T-helper 2 cell treated with Interferon-gamma antibody and Interleukin-4, amounts not matched to agents 5 μg/mL and 100 μg/mL, for 36 hours (primary cell): Measurements from ENCODE around the gene TRDMT1.

Experiments used
- DNase-seq: peaks from one replicate; pipeline ENCODE4 v3.0.0; 2021; ENCODE audit warnings: low spot score
- H3K27ac Mint-ChIP-seq: one replicate; pipeline ENCODE4 v1.8.0; 2021; ENCODE audit warnings: mild to moderate bottlenecking, mixed read lengths
- H3K27me3 Mint-ChIP-seq: one replicate; pipeline ENCODE4 v1.8.0; 2021; ENCODE audit warnings: low read depth, mixed read lengths
- H3K36me3 Mint-ChIP-seq: one replicate; pipeline ENCODE4 v1.8.0; 2021; ENCODE audit warnings: low read depth, mixed read lengths
- H3K4me1 Mint-ChIP-seq: one replicate; pipeline ENCODE4 v1.8.0; 2021; ENCODE audit warnings: low read depth, mixed read lengths
- H3K4me3 Mint-ChIP-seq: one replicate; pipeline ENCODE4 v1.8.0; 2022; ENCODE audit warnings: mild to moderate bottlenecking, moderate library complexity, mixed read lengths
- H3K9me3 Mint-ChIP-seq: one replicate; pipeline ENCODE4 v1.8.0; 2021; ENCODE audit warnings: mixed read lengths

The TRDMT1 gene

GRCh38 chr10:17210361-17210760 is 8.9 kb upstream of the TRDMT1 start:
- Mint-ChIP-seq H3K27me3 (no peaks in the 10 kb centered on the region), H3K36me3 (peaks cover 23% of the 10 kb centered on the region), H3K27ac (no peak overlapping the region), H3K9me3 (no peaks in the 10 kb centered on the region), H3K4me3 (no peak overlapping the region), H3K4me1 (peaks cover 35% of the 10 kb centered on the region)
- DNase-seq: no peak

GRCh38 chr10:17209881-17210280 is 8.4 kb upstream of the TRDMT1 start:
- Mint-ChIP-seq H3K9me3 (no peaks in the 10 kb centered on the region), H3K36me3 (peaks cover 19% of the 10 kb centered on the region), H3K27ac (no peak overlapping the region), H3K4me1 (peaks cover 37% of the 10 kb centered on the region), H3K4me3 (no peak overlapping the region), H3K27me3 (no peaks in the 10 kb centered on the region)
- no peak for DNase-seq

GRCh38 chr10:17209302-17209701 is 7.8 kb upstream of the TRDMT1 start:
- Mint-ChIP-seq H3K36me3 (peaks cover 15% of the 10 kb centered on the region), H3K27ac (no peak overlapping the region), H3K4me1 (peaks cover 38% of the 10 kb centered on the region), H3K27me3 (no peaks in the 10 kb centered on the region), H3K4me3 (no peak overlapping the region), H3K9me3 (no peaks in the 10 kb centered on the region)
- no peak for DNase-seq

- peaks cover 41% of the 10 kb centered on the region for H3K4me1 Mint-ChIP-seq
- H3K27me3 Mint-ChIP-seq: no peaks in the 10 kb centered on the region
- peaks cover 12% of the 10 kb centered on the region for H3K36me3 Mint-ChIP-seq
- peak overlapping the region; percentile 10 for H3K4me3 Mint-ChIP-seq
- H3K9me3 Mint-ChIP-seq: no peaks in the 10 kb centered on the region
- no peak overlapping the region for H3K27ac Mint-ChIP-seq
- DNase-seq: no peak
These were observed 7.0 kb upstream of the TRDMT1 start for GRCh38 chr10:17208476-17208875.

GRCh38 chr10:17206210-17206709 is 4.8 kb upstream of the TRDMT1 start:
- Mint-ChIP-seq H3K4me3 (peak overlapping the region; percentile 61), H3K4me1 (peaks cover 50% of the 10 kb centered on the region)

GRCh38 chr10:17203416-17203815 is 1.9 kb upstream of the TRDMT1 start:
- Mint-ChIP-seq H3K27ac (no peak overlapping the region), H3K9me3 (no peaks in the 10 kb centered on the region), H3K4me3 (no peak overlapping the region), H3K36me3 (peaks cover under 1% of the 10 kb centered on the region), H3K27me3 (no peaks in the 10 kb centered on the region), H3K4me1 (peaks cover 57% of the 10 kb centered on the region)
- DNase-seq: no peak

More at GRCh38 chr10:17206210-17206709, 4.8 kb upstream of the TRDMT1 start:
- Mint-ChIP-seq H3K27ac (peak overlapping the region; percentile 91), H3K9me3 (no peaks in the 10 kb centered on the region), H3K27me3 (no peaks in the 10 kb centered on the region), H3K36me3 (peaks cover 2% of the 10 kb centered on the region)
- DNase-seq: peak; percentile 55

GRCh38 chr10:17202999-17203398 is 1.5 kb upstream of the TRDMT1 start:
- Mint-ChIP-seq H3K9me3 (no peaks in the 10 kb centered on the region), H3K36me3 (no peaks in the 10 kb centered on the region), H3K27ac (no peak overlapping the region), H3K4me3 (no peak overlapping the region), H3K4me1 (peaks cover 55% of the 10 kb centered on the region), H3K27me3 (no peaks in the 10 kb centered on the region)
- DNase-seq: no peak

- Mint-ChIP-seq H3K4me3 (no peak overlapping the region), H3K36me3 (no peaks in the 10 kb centered on the region), H3K9me3 (no peaks in the 10 kb centered on the region), H3K27me3 (no peaks in the 10 kb centered on the region), H3K27ac (no peak overlapping the region), H3K4me1 (peaks cover 54% of the 10 kb centered on the region)
- DNase-seq: no peak
These were observed 1.0 kb upstream of the TRDMT1 start for GRCh38 chr10:17202506-17202905.

GRCh38 chr10:17201794-17202116 is 283 bp upstream of the TRDMT1 start:
- H3K4me3 Mint-ChIP-seq: peak overlapping the region; percentile 96
- no peaks in the 10 kb centered on the region for H3K9me3 Mint-ChIP-seq
- peak overlapping the region; percentile 72 for H3K27ac Mint-ChIP-seq
- no peak for DNase-seq
- no peaks in the 10 kb centered on the region for H3K27me3 Mint-ChIP-seq
- H3K36me3 Mint-ChIP-seq: no peaks in the 10 kb centered on the region
- H3K4me1 Mint-ChIP-seq: peaks cover 49% of the 10 kb centered on the region

GRCh38 chr10:17200001-17200911 is 1.2 kb downstream of the TRDMT1 start:
- peak overlapping the region; percentile 96 for H3K4me3 Mint-ChIP-seq
- H3K36me3 Mint-ChIP-seq: no peaks in the 10 kb centered on the region
- no peak for DNase-seq
- peak overlapping the region; percentile 72 for H3K27ac Mint-ChIP-seq
- peaks cover 39% of the 10 kb centered on the region for H3K4me1 Mint-ChIP-seq
- H3K27me3 Mint-ChIP-seq: no peaks in the 10 kb centered on the region
- H3K9me3 Mint-ChIP-seq: no peaks in the 10 kb centered on the region

GRCh38 chr10:17199351-17199804 is 2.1 kb downstream of the TRDMT1 start:
- no peak overlapping the region for H3K27ac Mint-ChIP-seq
- H3K27me3 Mint-ChIP-seq: no peaks in the 10 kb centered on the region
- H3K4me1 Mint-ChIP-seq: peaks cover 35% of the 10 kb centered on the region
- no peaks in the 10 kb centered on the region for H3K9me3 Mint-ChIP-seq
- no peak overlapping the region for H3K4me3 Mint-ChIP-seq
- no peaks in the 10 kb centered on the region for H3K36me3 Mint-ChIP-seq
- no peak for DNase-seq

- Mint-ChIP-seq H3K4me1 (peaks cover 18% of the 10 kb centered on the region), H3K4me3 (no peak overlapping the region), H3K27ac (no peak overlapping the region), H3K36me3 (no peaks in the 10 kb centered on the region), H3K9me3 (no peaks in the 10 kb centered on the region), H3K27me3 (no peaks in the 10 kb centered on the region)
- no peak for DNase-seq
These were observed 4.9 kb downstream of the TRDMT1 start for GRCh38 chr10:17196573-17196972.

- Mint-ChIP-seq H3K27ac (no peak overlapping the region), H3K4me3 (no peak overlapping the region), H3K27me3 (no peaks in the 10 kb centered on the region), H3K36me3 (no peaks in the 10 kb centered on the region), H3K4me1 (peaks cover 18% of the 10 kb centered on the region), H3K9me3 (no peaks in the 10 kb centered on the region)
- no peak for DNase-seq
These were observed 5.4 kb downstream of the TRDMT1 start for GRCh38 chr10:17196045-17196444.

- Mint-ChIP-seq H3K27ac (no peak overlapping the region), H3K4me1 (peaks cover 11% of the 10 kb centered on the region), H3K27me3 (no peaks in the 10 kb centered on the region), H3K4me3 (no peak overlapping the region), H3K36me3 (no peaks in the 10 kb centered on the region), H3K9me3 (no peaks in the 10 kb centered on the region)
- DNase-seq: no peak
These were observed 6.4 kb downstream of the TRDMT1 start for GRCh38 chr10:17195083-17195482.
